Measurements from ENCODE around the gene AIFM1. TPM values are rescaled to one million over a fixed set of nuclear protein-coding genes. Genes with fewer than 3 reads are reported as not detected.

The AIFM1 gene
- total RNA-seq, 1 experiment from 2014 or later, result 22.4 TPM

DNA sequence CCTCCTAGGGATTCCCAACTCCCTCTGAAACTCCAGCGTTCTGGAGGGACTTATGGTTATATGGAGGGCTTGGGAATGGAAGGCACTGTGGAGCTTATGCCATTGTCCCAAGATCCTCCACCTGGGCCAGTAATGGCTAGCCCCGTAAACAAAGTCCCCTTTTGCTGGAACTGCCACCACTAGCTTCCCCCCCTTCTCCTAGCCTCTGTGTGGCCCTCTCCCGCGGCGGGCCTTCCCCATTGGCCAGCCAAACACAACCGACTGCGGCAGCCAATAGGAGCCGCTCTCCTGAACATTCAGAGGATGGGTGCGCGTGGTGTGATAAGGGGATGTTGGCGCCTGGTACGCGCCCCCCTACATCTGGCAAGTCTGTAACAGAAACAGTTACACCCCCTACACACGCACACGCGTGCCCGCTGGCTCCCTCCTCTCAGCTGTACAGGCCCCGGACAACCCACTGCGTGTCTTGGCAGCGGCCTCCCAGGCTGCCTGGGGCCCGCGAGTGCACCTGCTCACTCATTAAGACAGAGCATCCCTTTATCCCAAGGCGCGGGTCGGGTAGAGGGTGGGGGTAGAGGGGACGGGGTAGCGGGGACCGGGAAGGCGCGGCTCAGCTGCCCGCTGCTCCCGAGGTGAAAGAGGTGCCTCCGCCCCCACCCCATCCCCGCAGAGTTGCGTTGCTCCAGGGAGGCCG lies 5.3 kb upstream of the AIFM1 start:
- DNase-seq (ENCODE audit: low read depth), result peak; percentile 53

DNA sequence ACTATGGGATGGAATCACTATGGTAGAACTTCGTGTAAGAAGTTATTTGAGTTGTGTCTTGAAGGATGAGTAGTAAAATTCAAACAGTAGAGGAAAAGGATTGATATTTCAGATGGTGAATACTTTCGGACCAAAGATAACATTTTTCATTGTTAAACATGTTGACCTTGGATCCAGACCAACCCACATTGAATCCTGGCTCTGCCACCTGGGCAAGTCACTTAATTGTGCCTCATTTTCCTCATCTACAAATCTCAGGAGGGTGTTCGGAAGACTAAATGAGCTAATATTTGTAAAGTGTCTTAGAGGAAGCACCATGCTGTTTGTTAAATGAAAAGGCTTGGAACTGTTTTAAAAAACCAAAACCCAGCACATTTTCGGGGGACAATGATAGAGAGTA lies 1.4 kb upstream of the AIFM1 start:
- DNase-seq (ENCODE audit: low read depth), result no peak

DNA sequence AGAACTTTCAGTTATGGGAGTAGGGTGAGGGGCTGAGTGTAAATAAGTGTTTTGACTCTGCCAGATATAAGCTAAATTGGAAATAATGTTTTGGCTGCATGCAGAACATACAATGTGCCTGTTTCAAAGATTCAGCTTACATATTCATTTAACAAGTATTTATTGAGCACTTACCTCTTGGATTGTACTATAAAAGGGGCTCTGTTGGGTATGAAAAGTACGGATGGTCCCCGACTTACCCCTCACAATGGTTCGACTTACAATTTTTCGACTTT lies 799 bp upstream of the AIFM1 start:
- no peak for DNase-seq (ENCODE audit: low read depth)

DNA sequence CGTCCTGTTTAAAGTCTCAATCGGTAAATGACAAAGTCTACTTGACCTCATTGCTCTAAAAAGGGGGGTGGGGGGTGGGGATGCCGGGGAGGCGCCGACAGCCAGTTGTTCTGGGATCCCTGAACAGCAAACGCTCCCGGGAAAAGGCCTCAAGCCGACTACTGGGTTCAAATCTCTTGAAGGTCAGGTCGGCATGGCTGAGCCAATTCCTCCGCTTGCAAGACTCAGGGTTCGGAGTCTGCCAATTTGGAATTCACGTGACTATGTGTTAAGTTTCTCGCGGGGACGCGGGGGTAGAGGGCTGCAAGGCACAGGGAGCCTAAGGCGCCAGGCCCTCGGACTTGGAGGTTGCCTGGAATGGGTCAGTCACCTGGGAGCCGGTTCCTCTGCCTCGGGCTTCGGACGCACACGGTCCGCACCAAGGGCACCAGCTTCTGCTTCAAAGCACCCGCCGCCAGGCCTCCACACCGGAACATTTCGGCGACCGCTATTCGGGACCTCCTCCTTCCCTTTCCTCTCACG lies 399 bp downstream of the AIFM1 start:
- no peak for DNase-seq (ENCODE audit: low read depth)

DNA sequence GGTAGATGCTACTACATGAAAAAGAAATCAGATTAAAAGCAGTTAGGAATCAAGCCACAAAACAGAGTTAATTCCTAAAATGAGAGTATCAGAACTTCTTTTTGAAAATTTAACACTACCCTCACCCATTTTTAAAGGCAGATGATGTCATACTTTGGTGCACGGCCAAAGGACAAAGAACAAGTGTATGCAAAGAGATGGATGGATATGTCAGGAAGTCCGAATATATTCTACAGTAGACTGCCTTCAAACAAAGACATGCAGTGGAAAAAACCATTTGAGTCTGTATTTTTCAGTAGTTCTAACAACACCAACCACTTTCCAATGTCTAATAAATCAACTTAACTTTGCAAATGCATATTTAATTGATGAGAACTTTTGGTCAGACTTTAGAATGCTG lies 2.2 kb downstream of the AIFM1 start:
- DNase-seq (ENCODE audit: low read depth), result no peak

DNA sequence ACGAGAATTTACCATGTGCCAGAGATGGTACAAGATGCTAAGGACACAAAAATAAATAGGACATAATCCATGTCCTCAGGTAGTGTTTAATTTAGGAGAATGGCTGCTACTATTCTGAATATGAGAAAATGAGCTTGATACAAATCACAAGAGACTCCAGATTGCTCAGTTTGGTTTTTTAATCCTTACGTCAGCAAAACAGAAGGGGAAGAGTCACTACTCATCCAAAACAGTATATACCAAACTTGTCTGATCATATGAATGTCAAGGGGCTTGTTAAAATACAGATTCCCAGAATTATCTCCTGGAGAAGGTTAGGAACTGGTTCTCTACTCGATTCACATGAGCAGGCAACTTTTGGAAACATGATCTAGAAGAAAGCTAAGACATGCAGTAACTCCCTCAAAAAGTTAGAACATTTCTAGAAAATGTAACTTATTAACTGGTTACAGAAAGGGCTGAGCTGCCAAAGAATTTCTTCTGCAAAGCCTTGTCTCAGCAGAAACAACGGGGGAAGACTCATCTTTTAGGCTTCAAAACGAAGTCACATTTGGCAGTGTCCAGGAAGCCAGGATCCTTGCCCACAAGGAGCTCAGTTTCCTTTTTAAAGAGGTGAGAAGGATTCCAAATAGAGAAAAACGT lies 3.4 kb downstream of the AIFM1 start:
- no peak for DNase-seq (ENCODE audit: low read depth)

DNA sequence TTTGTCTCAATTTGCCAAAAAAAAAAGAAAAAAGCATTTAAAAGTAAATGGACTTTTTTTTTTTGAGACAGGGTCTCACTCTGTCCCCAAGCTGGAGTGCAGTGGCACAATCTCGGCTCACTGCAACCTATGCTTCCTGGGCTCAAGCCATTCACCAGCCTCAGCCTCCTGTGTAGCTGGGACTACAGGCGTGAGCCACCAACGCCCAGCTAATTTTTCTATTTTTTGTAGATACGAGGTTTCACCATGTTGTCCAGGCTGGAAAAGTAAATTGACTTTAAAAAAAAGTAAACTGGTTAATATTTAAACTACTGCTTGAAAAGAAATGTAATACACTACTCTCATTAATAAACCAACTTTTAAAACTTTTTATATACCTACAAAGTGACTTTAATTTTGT lies 5.9 kb downstream of the AIFM1 start:
- DNase-seq (ENCODE audit: low read depth), result no peak

DNA sequence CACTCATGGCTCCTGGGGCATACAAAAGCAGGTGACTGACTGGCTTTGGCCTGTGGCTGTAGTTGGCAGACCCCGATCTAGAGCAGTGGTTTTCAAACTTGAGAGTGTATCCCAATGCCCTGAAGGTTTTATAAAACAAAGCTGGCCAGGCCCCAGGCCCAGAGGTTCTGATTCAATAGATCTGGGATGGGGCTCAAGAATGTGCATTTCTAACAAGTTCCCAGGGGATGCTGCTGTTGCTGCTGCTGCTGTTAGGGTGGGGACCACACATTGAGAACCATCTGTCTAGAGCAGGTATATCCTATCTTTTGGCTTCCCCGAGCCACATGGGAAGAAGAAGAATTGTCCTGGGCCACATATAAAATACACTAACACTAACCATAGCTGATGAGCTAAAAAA lies 7.3 kb downstream of the AIFM1 start:
- no peak for DNase-seq (ENCODE audit: low read depth)

DNA sequence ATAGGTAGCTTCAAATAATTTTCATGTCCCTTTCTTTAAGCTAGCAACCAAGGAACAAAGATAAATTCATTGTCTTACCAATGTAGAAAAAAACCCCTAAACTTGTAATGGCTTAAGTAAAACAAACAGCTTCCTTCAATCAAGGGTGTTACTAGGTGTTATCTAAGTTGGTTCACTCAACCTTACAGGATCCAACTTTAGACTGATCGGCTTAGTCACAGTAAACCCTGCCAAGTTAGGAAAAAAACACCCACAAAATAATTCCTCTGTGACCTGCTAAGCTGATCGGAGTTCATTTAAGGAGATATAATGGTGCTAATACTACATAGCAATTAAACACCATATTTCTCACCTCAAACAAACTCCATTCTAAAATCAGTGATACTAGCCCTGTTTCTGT lies 10.1 kb downstream of the AIFM1 start:
- no peak for DNase-seq (ENCODE audit: low read depth)

DNA sequence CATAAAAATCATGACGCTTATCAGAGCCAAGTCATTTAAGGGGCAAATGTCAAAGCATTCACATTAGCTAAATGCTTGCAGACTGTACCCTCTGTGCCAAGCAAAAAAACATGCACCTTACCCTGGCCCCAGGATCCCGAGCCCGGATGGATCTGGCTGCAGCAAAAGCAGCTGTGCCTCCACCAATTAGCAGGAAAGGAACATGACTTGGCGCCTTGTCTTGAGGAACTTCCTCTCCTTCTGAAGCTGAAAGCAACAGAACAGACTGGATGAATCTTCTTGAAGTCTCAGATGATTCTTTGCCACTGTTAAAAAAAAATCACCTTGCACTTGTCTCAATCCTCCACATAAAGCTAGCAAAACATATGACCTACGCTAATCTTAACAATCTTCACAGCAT lies 18.0 kb downstream of the AIFM1 start:
- no peak for DNase-seq (ENCODE audit: low read depth)

DNA sequence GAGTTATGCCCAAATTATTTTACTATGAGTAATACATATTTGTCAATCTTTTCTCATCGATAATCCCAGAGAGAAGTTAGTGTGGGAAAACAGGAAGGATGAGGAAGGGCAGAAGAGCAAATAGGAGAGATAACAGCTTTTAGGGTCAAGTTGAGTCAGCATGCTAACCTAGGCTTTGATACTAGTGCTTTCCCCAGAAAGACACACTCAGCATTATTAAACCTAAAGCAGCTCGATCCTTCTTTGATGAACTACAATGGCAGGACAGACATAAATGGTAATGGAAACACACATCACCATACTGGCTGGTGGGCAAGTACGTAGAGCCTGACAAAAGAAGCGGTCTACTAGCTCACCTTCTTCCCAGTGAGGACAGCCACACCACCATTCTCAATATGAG lies 20.5 kb downstream of the AIFM1 start:
- no peak for DNase-seq (ENCODE audit: low read depth)

DNA sequence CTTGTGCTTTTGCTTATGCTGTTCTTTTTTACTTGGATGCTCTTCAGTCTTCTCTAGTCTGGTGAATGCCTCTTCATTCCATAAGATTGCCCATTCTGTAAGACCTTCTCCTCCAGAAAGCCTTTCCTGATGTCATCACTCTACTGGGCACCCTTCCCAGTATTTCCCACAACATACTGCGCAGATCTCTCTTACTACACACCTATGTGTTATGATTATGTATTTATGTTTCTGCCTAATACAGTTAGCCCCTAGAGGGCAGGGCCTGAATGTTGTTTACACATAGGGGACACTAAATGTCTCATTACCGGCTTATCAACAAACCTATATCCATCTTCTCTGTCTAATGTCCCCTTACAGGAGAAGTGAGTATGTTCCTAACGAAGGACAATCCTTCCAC lies 21.1 kb downstream of the AIFM1 start:
- DNase-seq (ENCODE audit: low read depth), result no peak

DNA sequence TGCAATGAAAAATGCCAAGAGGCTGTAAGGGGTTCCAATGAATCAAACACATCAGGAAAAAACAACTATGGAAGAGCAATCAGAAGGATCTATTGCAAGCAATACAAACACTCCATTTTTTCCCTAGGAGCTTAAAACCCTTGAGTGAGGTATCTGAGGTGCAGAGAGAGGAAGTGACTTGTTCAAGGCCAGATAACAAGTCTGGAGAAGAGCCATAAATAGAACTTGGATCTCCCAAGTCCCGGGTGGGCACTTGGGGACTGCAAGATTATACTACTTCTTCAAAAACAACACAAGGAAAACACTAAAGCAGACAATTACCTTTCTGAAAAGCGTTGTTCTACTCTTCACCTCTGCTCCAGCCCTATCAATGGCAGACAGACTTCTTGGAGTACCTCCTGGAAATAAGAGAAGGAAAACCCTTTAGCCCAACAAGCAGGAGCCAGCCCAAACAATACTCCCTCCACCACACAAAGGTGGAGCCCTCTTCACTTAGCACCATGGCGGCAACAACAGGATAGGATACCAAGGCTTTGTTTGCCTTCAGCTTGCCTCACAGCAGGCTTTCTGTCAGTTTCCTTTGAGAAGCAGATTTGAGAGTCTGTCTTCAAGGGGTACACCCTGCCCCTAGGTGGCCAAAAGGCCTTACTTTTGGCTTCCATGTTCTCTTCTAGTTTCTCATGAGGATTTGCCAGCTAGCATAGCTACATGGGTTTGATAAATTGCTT lies 26.0 kb downstream of the AIFM1 start:
- no peak for DNase-seq (ENCODE audit: low read depth)

DNA sequence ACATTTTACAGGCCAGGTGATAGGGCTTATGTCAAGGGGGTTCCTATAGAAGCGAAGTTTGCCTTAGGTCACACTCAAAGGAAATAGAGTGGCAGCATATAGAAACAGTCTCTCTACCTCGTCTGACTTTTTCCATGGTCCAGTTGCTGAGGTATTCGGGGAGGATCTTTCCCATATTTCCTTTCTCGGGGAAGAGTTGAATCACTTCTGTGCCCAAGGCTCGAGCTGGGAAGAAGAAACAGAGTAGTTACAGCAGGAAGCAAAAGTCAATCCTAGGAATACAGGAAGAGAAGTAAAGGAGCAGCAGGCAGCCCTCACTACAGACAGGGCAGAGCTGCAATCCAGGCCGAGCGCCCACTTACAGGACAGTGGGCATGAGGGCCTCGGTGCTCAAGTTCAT lies 28.7 kb downstream of the AIFM1 start:
- DNase-seq (ENCODE audit: low read depth), result no peak

DNA sequence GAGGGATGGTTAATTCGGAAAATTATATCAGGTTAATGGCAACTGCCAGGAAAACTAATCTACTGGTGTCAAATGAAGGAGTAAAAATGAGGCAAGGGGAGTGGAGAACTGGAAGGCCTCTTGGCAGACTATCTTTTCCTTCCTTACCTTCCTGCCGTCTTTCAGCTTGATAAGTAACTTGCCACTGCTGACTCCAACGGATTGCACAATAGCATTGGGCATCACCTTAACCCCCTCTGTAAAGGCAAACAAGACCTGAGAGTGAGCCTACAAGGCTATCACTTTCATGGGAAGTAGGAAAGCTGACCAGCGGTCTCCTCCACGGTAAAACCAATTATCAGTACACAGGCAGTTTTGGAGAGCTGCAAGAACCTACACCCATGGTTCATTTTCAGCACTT lies 29.1 kb downstream of the AIFM1 start:
- DNase-seq (ENCODE audit: low read depth), result no peak

DNA sequence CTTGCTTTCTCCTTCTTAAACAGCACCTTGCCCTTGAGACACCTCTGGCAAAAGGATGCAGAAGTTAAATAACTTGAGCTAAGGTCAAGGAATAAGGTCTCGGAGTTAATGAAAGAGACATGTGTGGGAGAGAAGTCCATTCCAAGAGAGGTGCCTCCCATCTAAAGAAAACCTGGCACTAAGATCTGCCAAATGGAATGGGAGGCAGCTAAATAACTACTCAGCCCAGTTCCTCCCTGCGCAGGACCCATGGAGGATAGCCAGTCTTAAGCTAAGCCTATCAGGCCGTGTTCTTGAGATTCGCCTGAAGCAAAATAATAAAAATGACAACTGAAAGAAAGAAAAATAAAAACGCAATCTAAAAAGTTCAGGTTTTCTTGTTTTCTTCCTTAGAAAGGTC lies 34.7 kb downstream of the AIFM1 start:
- no peak for DNase-seq (ENCODE audit: low read depth)

DNA sequence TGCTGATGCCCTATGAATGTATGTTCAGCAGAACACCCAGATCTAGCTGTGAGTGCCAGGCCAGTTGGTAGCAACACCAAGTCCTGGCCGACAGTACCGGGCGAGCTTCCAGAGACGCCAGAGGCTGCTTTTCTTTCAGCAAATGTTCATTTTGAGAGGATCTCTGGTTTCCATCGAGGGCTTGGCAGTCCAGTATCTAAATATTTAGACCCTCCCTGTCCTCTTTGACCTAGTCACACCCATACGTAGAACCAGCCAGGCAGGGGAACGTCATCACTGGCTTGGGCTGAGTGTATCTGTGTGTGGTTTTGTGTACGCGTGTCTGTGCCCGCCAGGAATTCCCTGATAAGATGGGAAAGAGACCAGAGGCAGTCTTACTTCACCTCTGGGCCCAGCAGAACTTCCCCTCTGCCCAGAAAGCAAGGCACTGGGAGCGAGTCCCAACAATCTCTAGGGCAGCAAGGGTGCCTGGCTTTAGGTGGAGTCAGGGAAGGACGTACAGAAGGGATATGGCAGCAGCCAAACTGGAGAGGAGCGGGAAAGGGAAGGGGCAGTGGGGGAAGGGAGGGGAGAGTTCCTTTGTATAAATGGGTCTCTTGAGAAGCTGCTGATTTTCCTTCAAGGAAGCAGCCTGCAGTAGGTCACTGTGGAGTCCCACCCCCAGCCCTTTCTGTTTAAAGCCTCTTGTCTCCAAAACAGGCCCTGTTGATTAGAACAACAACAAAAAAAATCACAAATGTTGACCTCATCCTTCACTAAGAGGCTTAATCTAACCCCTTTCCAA lies 40.4 kb downstream of the AIFM1 start:
- DNase-seq (ENCODE audit: low read depth), result peak; percentile 56

DNA sequence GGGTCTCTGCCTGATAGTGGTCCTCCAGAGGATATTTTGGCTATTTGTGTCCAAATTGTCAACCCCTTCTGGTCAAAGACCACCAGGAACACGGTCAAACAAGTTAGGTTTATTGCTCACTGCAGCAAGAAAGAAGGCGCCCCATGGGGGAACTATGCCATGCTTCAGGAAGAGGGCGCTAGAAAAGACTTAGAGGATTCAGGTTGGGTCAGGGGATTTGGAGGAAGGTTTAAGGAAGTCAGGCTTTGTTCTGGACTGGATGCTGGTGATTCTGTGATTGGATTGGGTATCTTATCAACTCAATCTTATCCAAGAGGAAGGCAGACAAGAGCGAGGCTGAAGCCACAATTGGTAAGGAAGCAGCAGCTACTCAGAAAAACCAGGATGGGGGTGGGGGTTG lies 41.1 kb downstream of the AIFM1 start:
- DNase-seq (ENCODE audit: low read depth), result no peak

DNA sequence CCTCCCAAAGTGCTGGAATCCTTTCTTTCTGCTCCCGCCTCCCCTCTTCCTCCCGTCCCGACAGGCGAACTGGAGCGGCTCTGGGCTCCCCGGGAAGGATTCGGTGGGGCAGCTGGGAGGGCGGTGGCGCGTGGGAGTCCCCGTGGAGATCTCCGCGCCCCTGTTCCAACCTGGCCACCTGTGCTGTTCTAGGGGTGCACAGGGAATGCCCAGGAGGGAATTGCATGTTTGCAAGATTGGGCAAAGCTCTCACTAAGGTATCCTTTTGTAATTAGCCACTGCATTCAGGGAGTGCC lies 44.2 kb downstream of the AIFM1 start:
- DNase-seq (ENCODE audit: low read depth), result no peak

DNA sequence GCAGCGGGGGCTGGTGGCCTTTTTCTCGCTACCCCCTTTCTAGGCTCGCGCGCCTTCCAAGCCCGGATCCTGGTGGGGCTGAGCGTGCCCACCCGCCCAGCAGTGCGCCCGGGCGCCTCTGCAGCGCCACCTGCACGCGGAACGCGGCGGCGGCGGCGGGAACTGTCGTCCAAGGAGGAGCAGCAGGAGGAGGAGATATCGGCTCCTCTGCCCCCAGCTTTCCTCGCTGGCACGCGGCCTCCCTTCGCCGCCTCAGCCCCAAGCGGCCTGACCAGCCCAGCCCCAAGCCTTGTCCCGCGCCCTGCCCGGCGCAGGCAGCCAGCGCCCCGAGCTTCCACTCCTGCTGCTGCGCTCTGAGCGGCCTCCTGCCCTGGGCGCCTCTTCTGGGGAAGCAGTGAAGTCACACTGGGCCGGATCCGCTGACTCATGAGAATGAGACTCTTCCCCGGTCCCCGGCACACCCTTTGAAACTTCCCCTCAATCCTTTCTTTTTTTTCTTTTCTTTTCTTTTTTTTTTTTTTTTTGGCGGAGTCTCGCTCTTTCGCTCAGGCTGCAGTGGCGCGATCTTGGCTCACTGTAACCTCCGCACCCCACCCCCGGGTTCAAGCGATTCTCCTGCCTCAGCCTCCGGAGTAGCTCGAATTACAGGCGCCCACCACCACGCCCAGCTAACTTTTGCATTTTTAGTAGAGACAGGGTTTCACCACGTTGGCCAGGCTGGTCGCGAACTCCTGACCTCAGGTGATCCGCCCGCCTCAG lies 44.7 kb downstream of the AIFM1 start:
- DNase-seq (ENCODE audit: low read depth), result peak; percentile 76

DNA sequence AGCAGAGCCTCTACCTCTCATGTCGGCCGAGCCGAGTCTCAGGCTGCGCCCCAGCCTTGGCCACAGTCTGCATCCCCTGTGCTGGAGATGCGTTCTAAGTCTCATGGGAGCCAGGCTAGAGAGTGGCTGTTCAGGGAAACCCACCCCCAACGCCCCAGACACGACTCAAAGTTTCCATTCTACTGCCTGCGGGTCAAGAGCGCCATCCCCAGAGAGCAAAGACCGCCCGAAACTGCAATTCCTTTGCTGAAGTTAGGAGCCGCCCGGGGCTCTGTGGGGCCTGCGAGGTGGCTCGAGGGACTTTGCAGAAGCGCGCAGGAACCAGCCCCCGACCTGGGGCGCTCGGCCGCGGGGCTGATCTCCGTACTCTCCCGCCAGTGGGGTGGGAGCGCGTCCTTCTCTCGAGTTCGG lies 45.3 kb downstream of the AIFM1 start:
- no peak for DNase-seq (ENCODE audit: low read depth)

DNA sequence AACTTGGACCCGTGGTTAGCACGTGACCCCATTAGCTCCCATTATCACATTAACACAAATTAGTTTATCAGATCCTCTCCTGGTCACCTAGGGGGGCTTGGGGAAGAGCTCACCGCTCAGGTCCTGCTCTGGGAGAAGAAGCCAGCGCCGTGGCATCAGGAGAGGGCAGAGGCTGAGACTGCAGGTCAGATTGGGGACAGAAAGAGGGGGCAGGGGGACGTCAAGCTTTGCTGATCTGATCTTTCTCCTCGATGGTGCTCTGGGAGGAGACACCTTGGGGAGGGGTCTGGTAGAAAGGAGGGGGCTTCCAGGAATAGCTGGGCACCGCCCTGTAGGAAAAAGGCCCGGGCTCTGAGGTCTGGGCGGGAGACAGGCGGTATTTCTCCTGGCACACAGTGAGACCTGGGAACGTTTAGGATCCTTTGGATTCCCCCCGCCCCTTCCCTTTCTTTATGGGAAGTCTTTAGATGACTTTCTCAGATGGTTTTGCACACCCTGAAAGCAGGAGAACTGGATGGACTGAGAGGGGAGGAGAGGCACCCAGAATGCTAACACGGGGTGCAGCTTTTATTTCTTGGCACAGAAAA lies 46.2 kb downstream of the AIFM1 start:
- DNase-seq (ENCODE audit: low read depth), result no peak
